GM15510 (cell line): ENCODE results near the gene CCDC158.

Source experiments
- POLR2A ChIP-seq: IDR thresholded peaks from 3 replicates; pipeline ENCODE4 v1.6.1; 2011; ENCODE audit warnings: borderline replicate concordance; ENCODE audit not compliant: insufficient read length; ENCODE audit errors: extremely low read depth

Gene CCDC158

DNA sequence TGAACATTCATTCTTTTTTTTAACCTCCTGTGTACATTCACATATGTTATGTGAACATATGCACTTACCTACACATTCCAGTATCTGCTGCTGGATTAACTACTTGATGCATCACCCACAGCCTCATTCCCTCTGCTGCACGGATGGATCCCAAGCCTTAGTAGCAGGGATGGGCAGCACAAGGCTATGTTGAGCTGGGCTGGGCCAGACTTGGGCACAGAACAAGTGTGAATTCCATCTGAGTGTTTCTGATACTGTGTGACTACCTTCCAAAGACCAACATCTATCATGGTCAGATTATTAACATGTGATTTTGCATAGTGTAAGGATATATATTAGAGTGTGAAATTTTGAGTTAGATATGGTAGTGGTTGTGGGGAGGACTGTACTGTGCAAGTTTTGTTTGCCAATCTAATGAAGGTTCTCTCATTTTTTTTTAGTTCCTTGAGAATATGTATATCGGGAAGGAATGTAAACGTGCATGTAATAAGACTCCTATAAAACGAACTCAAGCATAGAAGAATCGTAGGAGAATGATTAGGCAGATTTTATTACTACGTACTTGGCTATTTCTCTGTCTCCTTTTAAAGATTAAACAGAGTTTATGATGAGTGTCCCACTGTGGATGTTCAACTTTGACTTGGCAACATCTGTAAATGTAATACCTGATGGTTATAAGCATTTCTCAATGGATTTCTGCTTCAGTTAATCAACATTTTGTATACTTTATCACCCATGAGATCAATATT lies 137.8 kb downstream of the CCDC158 start:
- TF ChIP-seq POLR2A, result no peak

GRCh38 chr4:76280488-76281441 lies 140.2 kb downstream of the CCDC158 start:
- no peak for TF ChIP-seq POLR2A

- no peak for TF ChIP-seq POLR2A
These were observed 141.5 kb downstream of the CCDC158 start for GRCh38 chr4:76279462-76279861.

- TF ChIP-seq POLR2A, result no peak
These were observed 142.4 kb downstream of the CCDC158 start for GRCh38 chr4:76278583-76278982.

DNA sequence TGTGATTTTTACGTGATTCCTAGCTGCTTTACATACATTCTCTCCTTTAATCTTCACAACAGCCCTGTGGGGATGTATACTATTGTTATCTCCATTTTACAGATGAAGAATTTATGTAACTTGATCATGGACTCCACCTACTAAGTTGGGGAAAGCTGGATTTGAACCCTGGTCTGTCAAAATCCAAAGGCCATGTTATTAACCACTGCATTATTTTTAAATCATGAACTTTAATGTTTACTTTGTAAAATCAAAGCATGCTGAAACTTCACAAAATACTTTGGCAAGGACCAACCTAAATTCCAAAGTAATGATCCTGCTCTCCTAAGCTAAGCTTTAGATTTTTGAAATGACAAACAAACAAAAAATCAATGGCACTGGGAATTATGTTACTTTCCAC lies 143.3 kb downstream of the CCDC158 start:
- TF ChIP-seq POLR2A, result no peak

DNA sequence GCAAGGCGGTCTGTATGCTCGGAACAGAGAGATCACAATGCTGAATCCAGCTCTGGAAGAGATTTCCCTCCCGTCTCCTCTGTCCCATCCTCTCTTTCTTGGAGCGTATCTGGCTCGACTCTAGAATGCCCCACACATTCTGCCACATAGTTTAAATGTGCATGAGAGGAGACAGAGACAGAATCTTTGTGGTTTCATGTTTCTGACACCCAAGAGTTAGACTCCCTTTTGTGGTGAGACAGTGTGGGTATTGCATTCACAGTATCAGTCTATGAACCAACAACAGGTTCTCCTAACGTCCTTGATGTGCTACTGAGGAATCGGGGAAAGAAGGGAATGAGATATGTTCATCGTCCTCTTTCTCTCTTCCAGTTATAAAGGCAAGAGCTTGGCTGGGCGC lies 144.1 kb downstream of the CCDC158 start:
- no peak for TF ChIP-seq POLR2A

- no peak for TF ChIP-seq POLR2A
These were observed 145.3 kb downstream of the CCDC158 start for GRCh38 chr4:76275486-76276124.

DNA sequence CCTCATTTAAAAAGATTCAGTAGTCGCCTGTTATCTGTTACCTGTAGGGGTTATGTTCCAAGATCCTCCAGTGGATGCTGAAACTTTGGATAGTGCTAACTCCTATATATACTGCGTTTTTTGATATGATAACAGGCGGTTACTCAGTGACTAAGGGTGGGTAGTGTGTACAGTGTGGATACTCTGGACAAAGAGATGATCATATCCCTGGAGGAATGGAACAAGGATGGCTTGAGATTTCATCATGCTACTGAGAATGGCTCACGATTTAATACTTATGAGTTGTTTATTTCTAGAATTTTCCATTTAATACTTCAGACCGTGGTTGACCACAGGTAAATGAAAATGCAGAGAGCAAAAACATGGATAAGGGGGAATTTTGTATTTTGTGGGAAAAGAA lies 147.9 kb downstream of the CCDC158 start:
- TF ChIP-seq POLR2A, result no peak

- no peak for TF ChIP-seq POLR2A
These were observed 148.4 kb downstream of the CCDC158 start for GRCh38 chr4:76272582-76272981.

- TF ChIP-seq POLR2A, result no peak
These were observed 148.9 kb downstream of the CCDC158 start for GRCh38 chr4:76272073-76272472.

DNA sequence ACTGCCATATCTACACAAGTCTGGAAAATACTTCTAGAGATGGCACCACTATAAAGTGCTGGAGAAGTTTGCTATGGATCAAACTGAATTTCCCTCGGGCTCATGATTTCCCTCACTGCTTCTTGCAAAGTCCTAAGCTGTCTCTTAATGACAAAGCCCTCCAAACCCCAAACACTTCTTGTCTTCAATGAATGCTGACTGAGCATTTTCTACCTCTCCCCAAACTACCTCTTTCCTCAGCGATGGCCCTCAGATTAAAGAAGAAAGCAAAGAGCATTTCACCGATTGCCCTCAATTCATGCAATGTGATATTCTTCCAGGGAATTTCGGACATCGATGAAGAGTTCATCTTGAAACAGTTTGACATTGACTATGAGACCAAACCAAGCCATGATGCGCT lies 149.7 kb downstream of the CCDC158 start:
- TF ChIP-seq POLR2A, result no peak

- TF ChIP-seq POLR2A, result no peak
These were observed 150.4 kb downstream of the CCDC158 start for GRCh38 chr4:76270244-76271175.

DNA sequence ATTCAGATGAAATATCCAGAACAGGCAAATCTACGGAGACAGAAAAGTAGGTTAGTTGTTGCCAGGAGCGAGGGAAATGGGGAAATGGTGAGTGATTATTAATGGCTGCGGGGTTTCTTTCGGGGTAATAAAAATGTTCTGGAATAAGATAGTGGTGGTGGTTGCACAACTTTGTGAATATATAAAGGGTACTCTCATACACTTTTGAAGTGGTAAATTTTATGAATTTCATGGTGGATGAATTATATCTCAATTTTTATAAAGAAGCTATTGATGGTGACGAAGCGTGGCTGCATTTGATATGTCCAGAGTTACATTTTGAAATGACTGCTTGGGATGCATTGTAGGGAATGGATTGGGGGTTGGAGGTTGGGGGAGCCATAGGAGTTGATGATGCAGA lies 153.1 kb downstream of the CCDC158 start:
- TF ChIP-seq POLR2A, result no peak

- TF ChIP-seq POLR2A, result no peak
These were observed 154.3 kb downstream of the CCDC158 start for GRCh38 chr4:76266627-76267026.
